Natural killer cell treated with Interleukin-12 subunit alpha and Interleukin-12 subunit beta and Interleukin-15 and Interleukin-18, amount 100 ng/mL, for 72 hours (primary cell): ENCODE data around the gene ZNRD2. TPM values are rescaled to one million over a fixed set of nuclear protein-coding genes. Genes with fewer than 3 reads are reported as not detected.

Experiments
- ATAC-seq, 2 donors: fragments of 150-1000 bp; cut with Tn5 transposase in 1 of 2; sonication (Bioruptor Pico), chemical (Tn5 transposase) in 1 of 2; 2 replicates each; pipeline ENCODE4 v1.10.0; 2021
- DNase-seq: peaks from one replicate; pipeline ENCODE4 v3.0.0; 2022; ENCODE audit warnings: low spot score
- H3K27ac Mint-ChIP-seq, 2 donors: 1 replicate in 1 of 2; 2 replicates in 1 of 2; pipeline ENCODE4 v1.8.0; 2022; ENCODE audit warnings: mixed read lengths in 2 of 2, mild to moderate bottlenecking in 1 of 2, moderate library complexity in 1 of 2
- H3K27me3 Mint-ChIP-seq, 2 donors: 1 replicate in 1 of 2; 2 replicates in 1 of 2; pipeline ENCODE4 v1.8.0; 2022; ENCODE audit warnings: mixed read lengths in 2 of 2
- H3K36me3 Mint-ChIP-seq: one replicate; pipeline ENCODE4 v1.8.0; 2022; ENCODE audit warnings: mixed read lengths
- H3K4me1 Mint-ChIP-seq, 2 donors: 1 replicate in 1 of 2; 2 replicates in 1 of 2; pipeline ENCODE4 v1.8.0; 2022; ENCODE audit warnings: low read depth in 2 of 2, mixed read lengths in 2 of 2, mild to moderate bottlenecking in 1 of 2
- H3K4me3 Mint-ChIP-seq: one replicate; pipeline ENCODE4 v1.8.0; 2022; ENCODE audit warnings: mixed read lengths
- H3K9me3 Mint-ChIP-seq: 2 replicates; pipeline ENCODE4 v1.8.0; 2022; ENCODE audit warnings: mixed read lengths
- total RNA-seq, 2 donors: library from RNA; stranded (reverse); gene quantifications; one replicate each; pipeline ENCODE4 v1.2.3, GENCODE V29; 2022

ZNRD2 gene
- total RNA-seq, 2 donors from 2014 or later, result 55.8 to 89.3 TPM

DNA sequence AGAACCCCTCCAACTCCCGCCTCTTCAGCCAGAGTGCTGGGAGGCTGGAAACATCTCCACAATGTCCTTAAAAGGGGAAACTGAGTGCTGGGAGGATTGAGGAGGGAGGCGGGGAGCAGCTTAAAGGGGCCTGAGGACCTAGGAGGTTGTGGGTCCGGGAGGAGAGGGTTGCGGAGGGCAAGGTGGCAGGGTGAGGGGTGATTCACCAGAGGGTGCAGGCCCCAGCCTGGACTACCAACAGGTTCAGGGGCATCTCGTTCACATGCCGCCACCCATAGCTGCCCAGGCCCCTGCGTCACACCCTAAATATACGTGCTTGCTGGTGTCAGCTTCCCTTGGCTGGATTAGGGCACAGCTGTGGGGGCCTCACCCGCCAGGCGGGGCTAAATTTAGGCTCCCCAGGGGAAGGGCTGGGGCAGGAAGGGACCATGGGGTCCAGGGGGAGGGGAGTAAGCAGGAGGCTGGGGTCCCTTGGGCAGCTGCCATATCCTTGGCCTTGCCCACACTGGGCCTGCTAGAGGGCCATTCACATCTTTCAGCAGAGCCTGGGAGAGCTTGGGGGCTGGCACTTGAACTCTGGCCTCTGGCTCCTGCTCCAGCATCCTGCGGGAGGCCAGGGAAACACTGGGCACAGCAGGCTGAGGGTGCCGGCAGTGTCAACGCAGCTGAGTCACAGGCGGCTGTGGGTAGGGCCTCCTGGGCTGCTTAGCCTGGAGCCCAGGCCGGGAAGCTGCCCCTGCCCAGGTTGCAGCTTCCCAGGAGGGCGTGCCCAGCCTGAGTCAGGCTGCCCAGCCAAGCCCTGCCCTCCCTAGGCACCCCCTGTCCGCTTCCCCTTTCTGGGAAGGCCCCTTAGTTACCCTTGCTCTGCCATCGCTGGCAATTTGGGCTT lies 6.8 kb downstream of the ZNRD2 start:
- ATAC-seq, result peak in 1 of 2 donors; percentile 7

GRCh38 chr11:65577756-65578109 lies 7.5 kb downstream of the ZNRD2 start:
- H3K4me3 Mint-ChIP-seq, result peak overlapping the region; percentile 82
- peaks cover 35 to 47% of the 10 kb centered on the region in 2 donors for H3K4me1 Mint-ChIP-seq
- H3K27me3 Mint-ChIP-seq, result no peaks in the 10 kb centered on the region
- H3K36me3 Mint-ChIP-seq, result no peaks in the 10 kb centered on the region
- no peaks in the 10 kb centered on the region for H3K9me3 Mint-ChIP-seq
- DNase-seq (no peak), ATAC-seq (no peak)
- H3K27ac Mint-ChIP-seq, result peak overlapping the region; percentile 58 to 86

More for the DNA sequence above, 6.8 kb downstream of the ZNRD2 start:
- Mint-ChIP-seq H3K27me3 (no peaks in the 10 kb centered on the region), H3K4me1 (peaks cover 33 to 45% of the 10 kb centered on the region in 2 donors), H3K9me3 (no peaks in the 10 kb centered on the region), H3K36me3 (no peaks in the 10 kb centered on the region), H3K4me3 (peak overlapping the region; percentile 82), H3K27ac (peak overlapping the region; percentile 58 to 86)
- no peak for DNase-seq

DNA sequence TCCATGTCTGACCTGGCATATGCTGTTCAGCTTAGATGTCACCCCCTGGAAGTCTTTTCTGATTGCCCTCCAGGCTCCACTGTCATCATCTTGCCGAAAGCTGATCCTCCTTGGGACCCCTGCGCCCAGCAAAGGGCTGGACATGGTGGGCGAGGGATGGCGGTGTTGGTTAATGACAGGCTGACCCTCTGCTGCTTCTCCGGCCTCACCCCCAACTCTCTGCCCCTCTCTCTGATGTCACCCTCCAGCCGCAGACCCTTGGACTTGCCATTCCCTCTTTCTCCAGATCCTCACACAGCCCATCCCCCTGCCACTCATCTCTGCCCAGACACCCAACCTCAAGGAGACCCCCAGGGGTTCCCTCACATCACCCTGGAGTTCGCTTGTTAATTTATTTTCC lies 7.9 kb downstream of the ZNRD2 start:
- peaks cover 39 to 51% of the 10 kb centered on the region in 2 donors for H3K4me1 Mint-ChIP-seq
- no peaks in the 10 kb centered on the region for H3K9me3 Mint-ChIP-seq
- H3K4me3 Mint-ChIP-seq, result peak overlapping the region; percentile 82
- ATAC-seq (no peak), DNase-seq (no peak)
- H3K36me3 Mint-ChIP-seq, result no peaks in the 10 kb centered on the region
- no peaks in the 10 kb centered on the region for H3K27me3 Mint-ChIP-seq
- H3K27ac Mint-ChIP-seq, result peak overlapping the region; percentile 58 to 86

DNA sequence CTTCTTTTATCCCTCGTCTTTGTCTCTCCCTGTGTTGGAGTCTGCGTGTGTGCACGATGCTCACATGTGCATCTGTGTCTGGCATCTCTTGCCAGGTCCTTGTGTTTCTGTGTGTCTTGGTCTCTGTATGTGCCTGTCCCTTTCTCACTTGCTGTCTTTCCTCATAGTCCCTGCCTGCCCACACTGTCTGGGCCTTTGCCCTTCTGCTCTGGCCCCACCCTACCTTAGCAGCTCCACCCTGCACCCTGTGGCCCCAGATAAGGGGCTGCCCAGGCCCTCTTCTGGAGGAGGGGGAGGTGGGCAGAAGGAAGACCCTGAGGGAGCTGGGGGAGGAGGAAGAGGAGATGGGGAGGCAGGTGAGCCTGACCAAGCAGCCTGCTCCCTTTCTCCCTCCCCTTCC lies 8.4 kb downstream of the ZNRD2 start:
- DNase-seq (no peak), ATAC-seq (no peak)
- peak overlapping the region; percentile 82 for H3K4me3 Mint-ChIP-seq
- H3K27me3 Mint-ChIP-seq, result no peaks in the 10 kb centered on the region
- no peaks in the 10 kb centered on the region for H3K36me3 Mint-ChIP-seq
- H3K27ac Mint-ChIP-seq, result peak overlapping the region; percentile 58 to 86
- H3K9me3 Mint-ChIP-seq, result no peaks in the 10 kb centered on the region
- peaks cover 41 to 54% of the 10 kb centered on the region in 2 donors for H3K4me1 Mint-ChIP-seq

DNA sequence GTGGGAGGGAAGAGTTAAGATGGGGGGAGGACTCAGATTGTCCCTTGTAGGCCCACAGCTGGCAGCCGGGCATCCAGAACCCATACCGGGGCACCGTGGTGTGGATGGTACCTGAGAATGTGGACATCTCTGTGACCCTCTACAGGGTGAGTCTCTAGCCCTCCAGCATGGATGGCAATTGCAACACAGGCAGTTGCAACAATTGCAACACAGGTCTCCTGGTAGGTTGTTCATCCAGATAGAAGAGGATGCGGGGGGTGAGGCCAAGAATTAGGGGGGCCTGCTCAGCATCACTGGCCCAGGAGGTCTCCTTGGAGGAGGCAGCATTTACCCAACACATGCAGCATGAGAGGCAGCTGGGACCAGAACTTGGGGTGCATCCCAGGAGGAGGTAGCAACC lies 9.0 kb downstream of the ZNRD2 start:
- DNase-seq (no peak), ATAC-seq (no peak)
- no peak overlapping the region for H3K4me3 Mint-ChIP-seq
- H3K36me3 Mint-ChIP-seq, result no peaks in the 10 kb centered on the region
- peak overlapping the region in 1 of 2 donors; percentile 86 for H3K27ac Mint-ChIP-seq
- H3K27me3 Mint-ChIP-seq, result no peaks in the 10 kb centered on the region
- no peaks in the 10 kb centered on the region for H3K9me3 Mint-ChIP-seq
- peaks cover 40 to 56% of the 10 kb centered on the region in 2 donors for H3K4me1 Mint-ChIP-seq

DNA sequence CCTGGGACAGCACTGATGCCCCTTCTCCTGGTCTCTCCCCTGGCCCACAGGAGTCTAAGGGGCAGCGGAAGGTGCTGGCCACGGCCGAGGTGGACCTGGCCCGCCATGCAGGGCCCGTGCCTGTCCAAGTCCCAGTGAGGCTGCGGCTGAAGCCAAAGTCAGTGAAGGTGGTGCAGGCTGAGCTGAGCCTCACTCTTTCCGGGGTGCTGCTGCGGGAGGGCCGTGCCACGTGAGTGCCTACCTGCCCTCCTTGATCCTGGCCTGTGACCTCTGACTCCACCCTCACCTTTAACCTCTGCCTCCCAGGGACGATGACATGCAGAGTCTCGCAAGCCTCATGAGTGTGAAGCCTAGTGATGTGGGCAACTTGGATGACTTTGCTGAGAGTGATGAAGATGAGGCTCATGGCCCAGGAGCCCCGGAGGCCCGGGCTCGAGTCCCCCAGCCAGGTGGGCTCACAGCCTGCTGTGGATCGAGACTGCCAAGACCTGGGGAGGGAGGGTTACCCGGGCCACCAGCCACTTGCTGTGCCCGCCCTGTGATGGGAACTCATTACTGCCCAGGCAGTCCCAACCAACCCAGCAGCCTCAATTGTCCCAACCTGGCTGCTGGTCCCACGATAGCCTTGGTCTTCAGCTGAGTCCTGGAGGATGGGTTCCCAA lies 9.9 kb downstream of the ZNRD2 start:
- H3K9me3 Mint-ChIP-seq, result no peaks in the 10 kb centered on the region
- H3K4me1 Mint-ChIP-seq, result peaks cover 35 to 51% of the 10 kb centered on the region in 2 donors
- H3K27ac Mint-ChIP-seq, result peak overlapping the region; percentile 43 to 86
- DNase-seq (no peak), ATAC-seq (no peak)
- H3K36me3 Mint-ChIP-seq, result no peaks in the 10 kb centered on the region
- H3K27me3 Mint-ChIP-seq, result no peaks in the 10 kb centered on the region
- no peak overlapping the region for H3K4me3 Mint-ChIP-seq

DNA sequence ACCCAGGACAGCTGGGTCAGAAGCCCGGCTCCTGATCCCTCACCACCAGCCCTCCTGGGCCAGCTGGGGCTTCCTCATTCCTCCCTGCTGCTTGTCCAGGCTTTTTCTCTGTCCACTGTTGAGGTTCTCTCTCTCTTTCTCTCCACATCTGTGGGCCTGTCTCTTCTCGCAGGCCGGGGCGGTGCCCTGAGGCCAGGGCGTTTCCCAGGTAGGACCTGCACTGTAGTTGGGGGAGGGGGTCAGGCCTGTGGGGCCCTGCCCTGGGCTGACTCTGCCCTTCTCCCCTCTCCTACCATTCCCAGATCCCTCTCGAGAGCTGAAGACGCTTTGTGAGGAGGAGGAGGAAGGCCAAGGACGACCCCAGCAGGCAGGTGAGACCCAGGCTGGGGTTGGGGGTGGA lies 10.5 kb downstream of the ZNRD2 start:
- Mint-ChIP-seq H3K36me3 (no peaks in the 10 kb centered on the region), H3K4me1 (peaks cover 30 to 47% of the 10 kb centered on the region in 2 donors), H3K4me3 (no peak overlapping the region), H3K27me3 (no peaks in the 10 kb centered on the region), H3K9me3 (no peaks in the 10 kb centered on the region), H3K27ac (peak overlapping the region; percentile 43 to 54)
- DNase-seq (no peak), ATAC-seq (no peak)

DNA sequence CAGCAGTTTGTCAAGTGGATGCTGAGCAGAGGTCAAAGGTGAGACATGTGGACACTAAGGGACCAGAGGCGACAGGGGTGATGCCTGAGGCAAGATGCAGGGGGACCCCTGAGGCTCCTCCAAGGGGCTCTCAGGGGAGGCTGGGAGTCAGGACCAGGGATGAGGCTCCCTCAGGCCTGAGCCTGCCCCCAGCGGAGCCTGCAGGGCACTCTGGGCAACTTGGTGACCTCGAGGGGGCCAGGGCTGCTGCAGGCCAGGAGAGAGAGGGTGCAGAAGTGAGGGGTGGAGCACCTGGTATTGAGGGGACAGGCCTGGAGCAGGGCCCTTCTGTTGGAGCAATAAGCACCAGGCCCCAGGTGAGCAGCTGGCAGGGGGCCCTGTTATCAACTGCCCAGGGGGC lies 11.7 kb downstream of the ZNRD2 start:
- Mint-ChIP-seq H3K9me3 (no peaks in the 10 kb centered on the region), H3K27ac (peak overlapping the region; percentile 65 to 90), H3K4me3 (no peak overlapping the region), H3K27me3 (no peaks in the 10 kb centered on the region), H3K4me1 (peaks cover 38 to 54% of the 10 kb centered on the region in 2 donors), H3K36me3 (no peaks in the 10 kb centered on the region)
- ATAC-seq, result no peak
- DNase-seq, result no peak

DNA sequence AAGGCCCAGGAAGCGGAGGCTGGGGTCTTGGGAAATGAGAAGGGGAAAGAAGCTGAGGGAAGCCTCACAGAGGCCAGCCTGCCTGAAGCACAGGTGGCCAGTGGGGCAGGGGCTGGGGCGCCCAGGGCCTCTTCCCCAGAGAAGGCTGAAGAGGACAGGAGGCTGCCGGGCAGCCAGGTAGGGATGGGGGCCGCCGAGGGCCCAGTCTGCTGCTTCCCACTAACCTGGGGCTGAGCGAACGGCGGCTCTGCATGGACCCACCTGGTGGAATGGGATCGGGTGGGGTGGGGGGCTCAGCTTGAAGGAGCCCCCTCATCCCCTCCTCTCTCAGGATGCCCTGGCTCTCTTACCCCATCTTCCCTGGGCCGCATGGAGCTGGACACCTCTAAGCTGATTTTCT lies 13.3 kb downstream of the ZNRD2 start:
- no peaks in the 10 kb centered on the region for H3K36me3 Mint-ChIP-seq
- no peaks in the 10 kb centered on the region for H3K27me3 Mint-ChIP-seq
- no peak overlapping the region for H3K4me3 Mint-ChIP-seq
- no peaks in the 10 kb centered on the region for H3K9me3 Mint-ChIP-seq
- H3K27ac Mint-ChIP-seq, result peak overlapping the region; percentile 65 to 90
- ATAC-seq (no peak), DNase-seq (no peak)
- peaks cover 42 to 57% of the 10 kb centered on the region in 2 donors for H3K4me1 Mint-ChIP-seq

DNA sequence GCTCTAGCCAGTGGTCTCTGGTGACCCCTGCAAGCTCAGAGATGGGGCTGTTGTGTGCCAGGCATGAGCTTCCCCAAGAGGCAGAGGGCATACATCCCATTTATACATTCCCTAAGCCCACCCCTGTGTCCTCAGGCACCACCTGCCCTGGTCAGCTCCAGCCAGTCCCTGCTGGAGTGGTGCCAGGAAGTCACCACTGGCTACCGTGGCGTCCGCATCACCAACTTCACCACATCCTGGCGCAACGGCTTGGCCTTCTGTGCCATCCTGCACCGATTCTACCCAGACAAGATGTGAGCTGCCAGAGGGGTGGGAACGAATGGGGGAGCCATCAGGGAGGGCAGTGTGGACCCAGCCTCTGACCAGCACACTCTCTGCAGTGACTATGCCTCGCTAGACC lies 13.8 kb downstream of the ZNRD2 start:
- no peak for ATAC-seq
- Mint-ChIP-seq H3K9me3 (no peaks in the 10 kb centered on the region), H3K27me3 (no peaks in the 10 kb centered on the region), H3K27ac (peak overlapping the region in 1 of 2 donors; percentile 90), H3K4me1 (peaks cover 45 to 57% of the 10 kb centered on the region in 2 donors), H3K36me3 (no peaks in the 10 kb centered on the region), H3K4me3 (no peak overlapping the region)
- DNase-seq, result no peak

DNA sequence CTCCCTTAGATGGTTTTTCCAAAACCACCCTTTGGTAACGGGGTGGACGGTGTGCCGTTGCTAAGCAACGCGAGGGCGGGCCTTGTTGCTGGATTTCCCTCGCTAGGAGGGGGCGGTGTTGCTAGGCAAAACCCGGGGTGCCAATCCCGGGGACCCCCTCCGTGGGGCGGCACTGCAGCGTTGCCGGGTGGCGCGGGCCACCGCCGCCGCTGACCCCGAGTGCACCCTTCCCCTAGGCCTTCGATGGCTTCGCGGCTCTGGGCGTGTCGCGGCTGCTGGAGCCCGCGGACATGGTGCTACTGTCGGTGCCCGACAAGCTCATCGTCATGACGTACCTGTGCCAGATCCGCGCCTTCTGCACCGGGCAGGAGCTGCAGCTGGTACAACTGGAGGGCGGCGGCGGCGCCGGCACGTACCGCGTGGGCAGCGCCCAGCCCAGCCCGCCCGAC lies 14.5 kb downstream of the ZNRD2 start:
- H3K27me3 Mint-ChIP-seq, result no peaks in the 10 kb centered on the region
- no peaks in the 10 kb centered on the region for H3K36me3 Mint-ChIP-seq
- no peaks in the 10 kb centered on the region for H3K9me3 Mint-ChIP-seq
- ATAC-seq, result no peak
- no peak overlapping the region for H3K27ac Mint-ChIP-seq
- DNase-seq, result no peak
- peaks cover 45 to 57% of the 10 kb centered on the region in 2 donors for H3K4me1 Mint-ChIP-seq
- H3K4me3 Mint-ChIP-seq, result no peak overlapping the region

- Mint-ChIP-seq H3K27me3 (no peaks in the 10 kb centered on the region), H3K4me3 (peak overlapping the region; percentile 77), H3K4me1 (peaks cover 45 to 53% of the 10 kb centered on the region in 2 donors), H3K27ac (peak overlapping the region; percentile 93 to 96), H3K9me3 (no peaks in the 10 kb centered on the region), H3K36me3 (no peaks in the 10 kb centered on the region)
- no peak for DNase-seq
- no peak for ATAC-seq
Observed at GRCh38 chr11:65585396-65586246, 15.3 kb downstream of the ZNRD2 start.

DNA sequence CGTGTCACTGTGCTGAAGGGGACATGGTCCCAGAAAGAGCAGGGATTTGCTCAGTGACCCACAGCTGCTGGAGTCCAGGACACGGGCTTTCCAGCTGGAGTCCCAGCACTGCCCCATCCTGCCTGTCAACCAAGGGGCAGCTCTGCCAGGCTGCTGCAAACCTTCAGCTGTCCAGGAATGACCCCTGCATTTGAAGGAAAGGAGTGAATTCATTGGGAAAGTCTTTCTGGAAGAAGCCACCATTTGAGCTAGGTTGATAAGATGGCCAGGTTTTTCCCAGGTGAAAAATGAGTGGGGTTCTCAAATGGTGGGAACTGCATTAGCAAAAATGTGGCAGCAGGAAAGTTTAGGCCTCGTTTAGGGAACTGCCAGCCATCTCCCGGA lies 16.0 kb downstream of the ZNRD2 start:
- H3K4me3 Mint-ChIP-seq, result peak overlapping the region; percentile 77
- H3K36me3 Mint-ChIP-seq, result no peaks in the 10 kb centered on the region
- H3K4me1 Mint-ChIP-seq, result peaks cover 45 to 54% of the 10 kb centered on the region in 2 donors
- H3K27ac Mint-ChIP-seq, result peak overlapping the region; percentile 93 to 96
- H3K9me3 Mint-ChIP-seq, result no peaks in the 10 kb centered on the region
- no peak for ATAC-seq
- H3K27me3 Mint-ChIP-seq, result no peaks in the 10 kb centered on the region
- DNase-seq, result no peak
